Measurements from ENCODE around the gene CABLES1.
"Not testable (repeated sequence)": the region's sequence is repeated elsewhere in the genome, so short reads cannot be mapped to it uniquely, and the experiment has no call there.

The CABLES1 gene

DNA sequence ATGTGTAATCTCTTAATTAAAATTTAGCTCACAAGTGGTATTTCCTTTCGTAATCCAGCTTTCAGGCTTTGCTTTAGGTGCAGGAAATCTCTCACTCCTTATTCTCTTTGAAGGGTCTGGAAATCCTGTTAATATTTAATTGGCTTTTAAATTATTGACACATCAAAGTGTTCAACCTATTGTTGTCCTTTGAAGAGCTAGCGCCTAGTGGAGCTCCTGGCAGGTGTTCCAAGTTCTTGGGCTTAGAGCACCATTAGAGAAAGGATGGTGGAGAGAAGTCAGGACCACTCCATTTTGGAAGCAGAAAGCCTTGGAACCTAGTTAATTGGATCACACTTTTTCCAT, 92.4 kb downstream of the CABLES1 start:
- no peak for FAIRE-seq

DNA sequence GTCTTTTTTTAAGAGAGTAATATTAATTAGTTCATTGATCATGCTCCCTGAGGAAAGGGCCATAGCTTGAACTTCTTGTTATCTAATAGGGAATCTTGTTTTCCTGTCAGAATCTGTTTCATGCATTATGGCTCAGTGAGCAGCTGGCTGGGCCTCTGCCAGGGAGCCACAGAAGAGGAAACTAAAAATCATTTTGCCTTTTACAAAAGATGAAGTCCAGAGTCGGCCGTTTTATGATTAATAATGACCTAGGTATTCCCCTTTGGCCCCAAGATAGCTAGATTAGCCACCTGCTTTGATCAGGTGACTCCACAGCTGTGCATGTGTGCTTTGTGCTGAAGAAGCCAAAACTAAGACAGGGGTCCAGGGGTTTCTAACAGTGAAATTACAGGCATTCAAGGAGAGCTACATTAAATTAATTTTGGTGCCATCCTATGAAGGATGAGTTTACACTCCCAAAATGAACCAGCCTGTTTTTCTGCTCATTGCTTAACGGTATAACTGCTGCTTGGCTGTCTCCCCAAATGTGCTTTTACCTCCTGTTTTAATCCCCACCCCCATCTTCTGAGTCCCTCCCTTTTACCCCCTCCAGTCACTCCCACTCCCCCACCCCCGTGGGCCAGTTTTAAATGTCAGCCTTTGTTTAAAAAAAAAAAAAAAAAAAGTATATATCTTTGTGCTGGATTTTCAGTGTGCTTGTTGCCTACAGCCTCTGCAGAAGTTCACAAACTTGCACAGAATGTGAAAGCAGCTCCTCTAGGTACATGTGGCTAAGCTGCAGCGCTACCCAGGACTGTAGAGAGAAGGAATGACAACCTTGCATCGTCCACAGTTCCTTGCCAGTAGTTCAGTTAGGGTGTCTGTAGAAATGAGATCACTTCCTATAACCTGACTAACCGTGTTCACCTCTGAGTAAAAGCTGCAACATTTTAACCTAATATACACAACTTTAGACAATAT, 93.1 kb downstream of the CABLES1 start:
- FAIRE-seq, result no peak

DNA sequence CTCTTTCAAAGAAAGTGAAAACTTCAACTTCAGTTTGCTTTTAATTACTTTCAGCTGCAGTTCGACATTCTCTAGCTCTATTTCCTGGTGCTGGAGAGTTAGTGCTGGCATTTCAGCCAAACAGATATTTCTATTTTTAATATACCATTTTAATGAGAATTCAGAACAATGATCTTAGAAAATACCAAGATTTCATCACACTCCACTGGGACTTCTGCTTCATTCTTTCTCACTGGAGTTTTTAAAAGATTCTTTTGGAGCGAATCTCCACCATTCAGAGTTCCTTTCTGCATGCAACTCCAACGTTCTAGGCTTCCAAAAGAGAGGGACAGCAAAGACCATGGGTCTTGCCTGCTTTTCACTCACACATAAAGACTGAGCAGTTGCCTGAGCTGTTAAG, 94.2 kb downstream of the CABLES1 start:
- no peak for FAIRE-seq

DNA sequence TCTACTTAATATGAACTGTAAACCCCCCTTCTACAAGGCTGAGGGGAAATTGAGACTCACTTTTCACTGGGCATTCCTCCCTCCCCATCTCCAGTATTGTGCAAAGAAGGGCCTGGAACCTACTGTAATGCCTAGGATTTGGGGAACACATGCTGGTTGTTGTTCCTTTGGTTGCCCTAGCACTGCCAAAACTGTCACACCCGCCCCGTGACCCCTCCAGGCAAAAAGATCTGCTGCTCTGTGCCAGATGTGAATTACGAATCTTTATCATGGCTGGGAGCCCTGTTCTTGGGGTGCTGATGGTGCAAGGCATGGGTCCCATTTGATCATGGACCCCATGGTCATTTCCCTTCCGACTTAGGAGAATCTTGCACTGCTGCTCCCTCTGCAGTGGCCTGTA, 95.4 kb downstream of the CABLES1 start:
- no peak for FAIRE-seq

DNA sequence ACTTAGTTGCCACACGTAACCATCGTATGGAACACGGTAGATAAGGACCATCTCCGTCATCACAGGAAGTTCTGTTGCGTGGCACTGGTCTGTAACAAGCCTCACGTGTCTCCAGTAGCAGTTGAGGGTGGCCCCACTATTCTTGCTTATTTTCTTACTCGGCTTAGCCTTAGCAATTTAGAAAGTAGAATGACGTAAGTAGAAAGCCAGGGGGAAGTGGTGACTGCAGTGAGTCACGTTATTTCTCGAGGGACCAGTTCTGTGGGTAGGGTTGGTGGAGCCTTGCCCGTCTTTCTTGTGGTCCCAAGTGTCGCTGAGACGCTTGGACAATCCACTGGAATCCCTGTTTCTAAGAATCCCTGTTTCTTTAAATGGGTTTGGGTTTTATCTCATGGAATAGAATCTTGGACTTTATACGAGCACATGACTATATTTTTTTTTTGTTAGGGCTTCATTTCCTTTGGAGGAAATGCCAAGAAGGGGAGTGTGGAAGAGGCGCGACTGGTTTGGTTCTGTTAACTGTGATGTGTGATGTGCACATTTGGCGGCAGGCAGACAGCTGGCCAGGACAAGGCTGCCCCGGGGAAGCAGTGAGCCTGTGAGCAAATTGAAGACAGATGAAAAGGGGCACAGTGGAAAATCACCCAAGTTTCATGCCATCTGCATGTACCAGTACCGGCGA, 96.2 kb downstream of the CABLES1 start:
- no peak for FAIRE-seq

DNA sequence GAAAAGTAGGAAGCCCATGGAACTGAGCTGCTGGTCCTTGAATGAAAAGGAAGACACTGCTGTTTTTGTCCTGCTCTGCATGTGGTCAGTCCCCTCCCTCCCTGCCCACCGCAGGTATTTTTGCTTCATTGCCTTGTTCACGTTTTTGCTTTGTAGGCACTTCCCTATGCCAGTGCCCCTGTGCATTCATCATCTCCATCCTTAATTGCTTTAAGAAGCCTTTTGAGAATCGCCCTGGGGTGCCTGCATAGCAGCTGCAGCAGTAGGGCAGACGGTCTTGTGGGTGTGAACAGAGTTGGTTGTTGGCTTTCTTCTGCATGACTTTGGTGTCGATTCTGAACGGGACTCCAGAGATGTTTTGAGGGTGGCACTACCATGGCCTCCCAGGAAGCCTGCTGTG, 97.0 kb downstream of the CABLES1 start:
- no peak for FAIRE-seq

DNA sequence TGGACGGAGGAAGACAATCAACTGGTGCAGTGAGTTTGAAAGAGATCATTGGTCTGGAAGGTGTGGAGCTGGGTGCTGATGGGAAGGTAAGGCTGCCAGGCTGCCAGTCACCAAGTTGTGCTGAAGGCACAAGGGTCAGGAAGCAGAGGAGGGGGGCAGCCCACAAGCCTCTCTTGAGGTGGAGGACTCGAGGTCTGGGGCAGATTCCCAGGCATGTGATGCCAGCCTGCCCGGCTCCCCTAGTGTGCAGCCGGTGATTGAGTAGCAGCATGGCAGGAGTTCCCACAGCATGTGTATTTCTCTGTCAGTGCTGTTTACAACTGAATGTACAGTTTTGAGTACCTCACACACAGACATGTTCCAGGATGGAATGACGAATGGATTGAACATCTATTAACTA, 99.3 kb downstream of the CABLES1 start:
- FAIRE-seq, result no peak

DNA sequence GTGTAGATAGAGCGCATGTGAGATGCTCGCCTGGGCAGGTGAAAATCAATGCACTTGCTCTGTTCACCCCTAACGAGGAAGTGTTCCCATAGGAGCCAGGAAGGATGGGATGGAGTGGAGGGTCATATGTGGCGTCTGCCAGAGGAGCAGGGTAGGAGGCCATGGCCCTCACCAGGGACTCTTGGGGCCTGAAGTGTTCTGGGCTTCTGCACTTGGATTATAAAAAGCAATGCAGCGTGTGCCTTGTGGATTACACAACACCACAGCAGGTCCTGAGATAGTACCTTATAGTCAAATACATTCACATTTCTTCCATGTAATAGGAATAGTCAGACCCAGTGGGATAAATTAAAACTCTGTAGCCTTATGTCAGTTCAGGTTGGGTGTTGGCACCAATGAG, 100.1 kb downstream of the CABLES1 start:
- no peak for FAIRE-seq

DNA sequence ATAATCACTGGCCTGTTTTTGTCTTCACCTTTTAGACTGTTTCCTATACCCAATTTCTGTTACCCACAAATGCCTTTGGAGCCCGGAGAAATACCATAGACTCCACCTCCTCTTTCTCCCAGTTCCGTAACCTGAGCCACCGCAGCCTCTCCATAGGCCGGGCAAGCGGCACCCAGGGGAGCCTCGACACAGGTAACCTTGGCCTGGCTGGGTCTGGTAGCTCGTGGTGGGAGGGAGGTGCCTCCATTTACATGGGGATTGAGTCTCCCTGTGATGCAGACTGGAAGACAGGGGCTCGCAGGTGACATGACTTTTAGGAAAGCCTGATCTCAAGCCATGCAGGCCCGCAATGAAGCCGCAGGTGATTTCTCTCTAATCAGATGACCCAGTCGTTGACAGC, 100.6 kb downstream of the CABLES1 start:
- FAIRE-seq, result no peak

DNA sequence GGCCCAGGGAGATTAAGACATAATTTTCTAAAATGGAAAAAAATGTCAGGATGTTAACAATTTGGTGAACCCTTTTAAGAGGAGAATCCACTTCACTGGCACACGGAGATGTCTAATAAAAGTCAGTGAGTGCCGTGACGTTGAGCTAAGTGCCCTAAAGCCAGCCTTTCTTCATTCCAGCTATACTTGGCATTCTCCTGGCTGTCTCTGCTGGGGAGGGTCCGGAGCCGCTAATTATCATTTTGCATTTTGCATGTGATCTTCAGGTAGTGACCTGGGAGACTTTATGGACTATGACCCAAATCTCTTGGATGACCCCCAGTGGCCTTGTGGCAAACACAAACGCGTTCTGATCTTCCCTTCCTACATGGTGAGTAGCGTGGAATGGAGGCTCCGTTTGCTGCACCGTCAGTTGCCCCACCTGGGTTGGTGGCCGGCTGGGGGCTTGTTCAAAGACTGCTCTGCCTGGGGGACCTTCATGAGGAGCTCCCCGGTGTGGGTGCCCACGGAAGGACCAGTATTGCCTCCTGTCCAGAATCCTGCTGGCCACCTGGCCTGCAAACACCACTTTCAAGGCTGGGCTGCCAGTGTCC, 101.7 kb downstream of the CABLES1 start:
- no peak for FAIRE-seq

DNA sequence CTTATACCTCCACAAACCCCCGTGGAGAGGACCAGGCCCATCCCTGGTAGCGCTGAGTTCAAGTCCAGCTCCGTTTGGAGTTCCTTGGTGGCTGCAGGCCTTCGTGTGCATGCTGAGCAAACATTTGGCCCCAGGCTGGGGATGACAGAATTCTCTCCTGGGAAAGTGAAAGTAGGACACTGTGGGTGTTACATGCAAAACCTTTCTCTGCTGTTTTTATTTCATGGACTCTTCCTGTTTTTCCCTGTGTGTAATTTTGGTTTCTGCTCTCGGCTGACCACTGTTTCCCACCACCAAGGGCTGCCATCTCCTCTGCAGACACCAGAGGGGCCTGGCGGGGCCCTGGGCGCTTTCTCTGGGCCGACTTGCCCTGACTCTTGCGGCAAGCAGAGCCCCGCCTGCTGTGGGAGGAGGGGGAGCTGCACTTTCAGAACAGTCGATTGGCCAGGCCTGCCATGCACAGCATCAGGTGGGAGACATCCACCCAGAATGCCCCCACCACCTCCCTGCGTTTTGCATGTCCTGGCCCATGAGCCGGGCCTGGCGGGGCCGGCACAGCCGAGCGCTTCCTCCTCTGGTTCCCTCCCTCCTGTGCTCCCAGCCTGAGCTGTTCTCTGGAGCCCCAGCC, 102.4 kb downstream of the CABLES1 start:
- no peak for FAIRE-seq

DNA sequence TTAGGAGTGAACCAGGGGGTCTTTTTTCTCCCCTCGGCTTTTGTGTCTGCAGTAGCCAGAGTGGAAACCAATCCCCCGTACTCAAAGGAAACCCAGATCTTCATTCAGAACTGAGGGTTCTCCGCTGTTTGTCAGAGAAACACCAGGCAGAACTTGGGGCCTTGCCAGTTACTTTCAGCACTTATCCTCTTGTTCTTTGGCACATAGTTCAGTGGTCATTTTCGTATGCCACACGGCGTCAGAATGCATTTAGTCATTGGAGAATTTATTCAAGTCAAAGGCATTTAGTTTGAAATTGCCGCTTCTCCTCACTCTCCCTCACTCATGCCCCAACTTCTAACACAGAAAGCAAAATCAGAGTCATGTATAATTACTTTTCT, 102.9 kb downstream of the CABLES1 start:
- FAIRE-seq, result no peak

DNA sequence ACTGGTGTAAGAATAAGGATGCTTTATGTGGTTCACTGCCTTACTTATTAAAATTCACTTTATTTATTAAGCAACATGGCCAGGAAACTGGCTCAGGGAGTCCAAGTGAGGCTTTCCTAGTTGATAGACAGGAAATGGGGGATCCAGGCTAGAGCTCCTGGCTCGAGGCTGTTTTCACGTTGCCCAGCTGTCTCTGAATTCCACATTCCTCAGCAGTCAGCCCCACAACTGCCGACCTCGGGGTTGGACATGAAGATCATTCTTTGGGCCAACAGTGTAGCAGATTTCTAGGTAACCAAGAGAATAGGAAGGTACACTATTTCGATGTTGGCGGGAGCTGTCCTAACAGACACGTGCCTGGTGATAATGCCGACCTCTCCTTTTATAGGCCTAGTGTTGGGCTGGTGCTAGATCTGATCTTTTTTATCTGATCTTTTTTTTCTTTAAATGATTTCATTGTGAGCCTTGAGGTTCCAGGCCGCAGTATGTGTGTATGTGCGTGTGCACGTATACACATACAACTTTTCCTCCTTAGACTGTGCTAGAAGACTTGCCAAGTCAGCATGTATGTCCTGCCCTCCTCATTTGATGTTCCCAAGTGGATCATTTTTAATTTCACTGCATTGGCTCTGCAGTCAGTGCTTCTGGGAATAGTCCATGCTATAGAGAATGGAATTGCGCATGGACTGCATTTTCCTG, 103.5 kb downstream of the CABLES1 start:
- no peak for FAIRE-seq

DNA sequence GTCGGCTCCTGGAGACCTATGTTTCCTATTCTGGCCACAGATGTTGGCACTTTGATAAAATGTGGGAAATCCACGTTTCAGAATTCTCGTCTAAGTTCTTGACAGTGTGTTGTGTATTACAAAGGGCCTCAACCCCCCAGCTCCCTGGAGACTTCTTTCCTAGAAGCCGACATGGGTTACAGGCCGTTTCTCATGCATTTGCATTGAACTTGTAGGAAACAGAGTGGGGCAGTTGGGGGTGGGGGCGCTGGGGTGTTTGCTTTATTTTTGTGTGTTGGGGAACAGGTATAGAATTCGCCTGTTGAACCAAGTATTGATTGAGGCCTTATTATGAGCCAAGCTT, 104.0 kb downstream of the CABLES1 start:
- no peak for FAIRE-seq

DNA sequence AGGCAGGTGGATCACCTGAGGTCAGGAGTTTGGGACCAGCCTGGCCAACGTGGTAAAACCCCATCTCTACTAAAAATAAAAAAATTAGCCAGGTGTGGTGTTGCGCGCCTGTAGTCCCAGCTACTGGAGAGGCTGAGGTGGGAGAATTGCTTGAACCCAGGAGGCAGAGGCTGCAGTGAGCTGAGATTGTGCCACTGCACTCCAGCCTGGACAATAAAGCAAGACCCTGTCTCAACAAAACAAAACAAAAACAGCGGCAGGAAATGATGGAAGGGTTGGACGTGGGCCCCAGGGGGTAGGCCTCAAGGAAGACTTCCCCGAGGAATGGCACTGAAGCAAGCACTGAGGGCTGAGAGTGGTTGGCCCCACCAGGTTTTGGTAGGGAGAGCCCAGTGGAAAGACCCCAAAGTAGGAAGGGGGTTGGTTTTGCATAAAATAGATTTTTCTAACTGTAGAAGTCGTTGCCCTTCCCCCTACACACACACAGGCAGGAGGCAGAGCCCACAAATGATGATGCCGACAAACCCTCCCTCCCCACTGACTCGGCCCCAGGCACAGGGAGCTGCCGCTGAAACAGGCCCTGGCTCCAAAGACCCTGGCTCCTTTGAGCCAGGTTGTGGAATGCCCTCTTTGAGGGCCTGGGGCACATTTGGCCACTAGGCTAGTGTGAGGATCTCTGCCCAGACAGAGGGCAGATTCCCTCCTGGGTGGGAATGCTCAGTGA, 104.8 kb downstream of the CABLES1 start:
- no peak for FAIRE-seq

DNA sequence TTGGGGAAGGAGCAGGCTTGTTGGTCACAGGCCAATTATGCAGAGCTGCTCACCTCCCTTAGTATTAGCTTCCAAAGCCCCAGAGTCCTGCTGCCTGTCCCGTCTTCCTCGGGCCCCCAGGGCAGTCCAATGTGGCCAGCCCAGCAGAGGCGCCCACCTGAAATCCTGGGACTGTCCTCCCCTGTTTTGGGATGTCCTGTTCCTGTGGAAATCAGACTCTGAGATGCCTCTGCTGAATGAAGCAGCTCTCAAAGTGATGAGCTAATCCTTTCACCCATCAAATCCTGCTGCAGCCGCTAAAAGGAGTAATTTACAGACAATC, 105.3 kb downstream of the CABLES1 start:
- FAIRE-seq, result no peak

DNA sequence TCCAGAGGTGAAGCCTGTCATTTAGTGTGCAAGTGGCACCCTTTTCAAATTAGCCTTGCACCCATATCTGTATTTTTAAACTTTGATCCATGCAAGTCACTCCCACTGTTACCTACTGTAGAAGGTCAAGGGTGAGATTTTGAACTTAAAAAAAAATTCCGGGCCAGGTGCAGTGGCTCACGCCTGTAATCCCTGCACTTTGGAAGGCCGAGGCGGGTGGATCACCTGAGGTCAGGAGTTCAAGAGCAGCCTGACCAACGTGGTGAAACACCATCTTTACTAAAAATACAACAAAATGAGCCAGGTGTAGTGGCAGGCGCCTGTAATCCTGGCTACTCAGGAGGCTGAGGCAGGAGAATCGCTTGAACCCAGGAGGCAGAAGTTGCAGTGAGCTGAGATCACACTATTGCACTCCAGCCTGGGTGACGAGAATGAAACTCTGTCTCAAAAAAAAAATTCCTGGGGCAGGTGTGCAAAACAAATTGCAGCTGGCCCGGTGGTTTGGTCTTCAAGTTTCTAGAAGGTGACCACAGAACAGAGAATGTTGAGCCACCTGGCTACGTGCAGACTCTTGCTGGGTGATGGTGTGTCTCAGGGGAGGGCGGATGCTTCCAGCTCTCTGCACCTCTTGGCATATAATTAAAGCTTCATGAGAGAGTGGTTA, 106.7 kb downstream of the CABLES1 start:
- not testable (repeated sequence) for FAIRE-seq

DNA sequence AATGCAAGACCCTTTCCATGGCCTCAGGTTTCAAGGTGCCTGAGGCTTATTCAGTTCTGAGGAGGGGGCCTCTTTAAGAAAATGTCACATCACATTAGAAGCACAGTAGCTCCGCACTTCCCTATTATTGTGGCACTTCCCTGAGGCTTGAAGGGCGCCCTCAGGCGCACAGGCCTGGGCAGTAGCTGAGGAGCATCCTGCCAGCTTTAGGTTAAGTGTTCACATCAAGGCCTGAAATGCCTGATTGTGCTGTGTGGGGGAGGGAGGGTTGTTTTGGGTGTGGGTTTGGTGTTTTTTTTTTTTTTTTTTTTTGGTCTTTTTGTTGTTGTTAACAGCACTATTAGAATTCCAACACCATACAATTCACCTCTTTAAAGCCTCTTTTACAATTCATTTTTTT, 107.9 kb downstream of the CABLES1 start:
- no peak for FAIRE-seq

DNA sequence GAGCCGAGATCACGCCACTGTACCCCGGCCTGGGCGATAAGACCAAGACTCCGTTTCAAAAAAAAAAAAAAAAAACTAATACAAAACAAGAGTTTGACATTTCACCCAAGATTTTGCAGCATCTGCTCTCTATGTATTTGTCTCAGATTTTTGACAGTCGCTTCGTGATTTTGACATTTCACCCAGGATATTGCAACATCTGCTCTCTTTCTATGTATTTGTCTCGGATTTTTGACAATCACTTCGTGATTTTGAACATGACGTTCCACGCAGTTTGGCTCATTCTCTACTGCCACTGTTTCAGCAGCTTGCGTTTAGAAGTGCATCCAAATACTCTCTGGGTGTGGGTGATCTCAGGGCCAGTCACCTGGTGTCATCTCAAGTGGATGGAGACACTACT, 108.5 kb downstream of the CABLES1 start:
- FAIRE-seq, result no peak

DNA sequence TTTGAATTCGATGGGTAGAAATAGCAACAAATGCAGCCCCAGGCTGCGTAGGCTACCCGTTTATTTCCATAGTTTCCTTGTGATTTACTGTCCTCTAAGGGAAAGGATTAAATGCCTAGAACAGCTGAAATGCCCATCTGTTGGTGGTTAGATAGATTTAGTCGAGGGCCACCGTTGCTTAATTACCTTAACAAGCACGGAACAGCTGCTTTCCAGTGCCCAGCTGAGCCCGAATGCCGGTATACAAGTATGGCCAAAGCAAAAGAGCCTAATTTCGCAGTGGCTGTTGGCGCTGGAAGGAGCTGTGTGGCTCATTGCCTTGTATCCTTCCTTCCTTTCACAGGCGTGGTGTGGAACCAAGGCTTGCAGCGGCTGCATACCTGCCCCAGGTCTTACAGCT, 109.1 kb downstream of the CABLES1 start:
- no peak for FAIRE-seq

DNA sequence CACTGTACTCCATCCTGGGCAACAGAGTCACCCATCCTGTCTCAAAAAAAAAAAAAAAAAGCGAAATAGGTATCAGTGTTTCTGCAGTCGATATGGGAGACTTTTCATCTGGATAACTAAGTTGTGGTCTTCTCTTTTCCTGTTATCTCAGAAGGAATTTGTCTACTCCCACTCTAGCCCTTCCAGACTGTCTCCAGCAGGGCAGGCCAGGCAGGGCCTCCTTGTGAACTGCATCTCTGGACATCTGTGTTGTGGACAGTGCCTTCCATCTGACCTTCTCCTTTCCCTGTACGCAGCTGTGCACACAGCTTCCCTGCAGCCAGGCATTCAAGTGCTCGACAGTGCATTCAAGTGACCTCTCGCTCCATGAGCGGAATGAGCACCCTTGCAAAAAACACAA, 110.2 kb downstream of the CABLES1 start:
- no peak for FAIRE-seq

DNA sequence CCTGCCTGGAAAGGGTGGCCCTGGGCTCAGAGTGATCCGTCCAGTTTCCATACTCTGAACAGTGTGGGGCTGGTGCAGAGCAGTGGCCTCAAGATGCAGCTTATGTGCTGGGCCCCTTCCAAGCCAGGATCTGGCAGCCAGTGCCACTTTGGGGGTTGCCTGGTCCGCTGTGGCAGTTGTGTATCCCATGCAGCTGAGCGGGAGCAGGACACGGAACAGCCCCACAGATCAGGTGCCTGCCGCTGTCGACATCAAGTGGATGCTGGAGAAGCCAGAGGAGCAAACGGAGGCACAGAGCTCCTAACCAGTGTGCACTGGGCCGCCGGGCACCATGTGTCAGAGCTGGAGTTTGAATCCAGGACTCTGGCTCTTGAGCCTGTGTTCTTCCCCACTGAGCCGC, 112.0 kb downstream of the CABLES1 start:
- FAIRE-seq, result no peak
